ENCODE results near the gene CMC1.

DNA sequence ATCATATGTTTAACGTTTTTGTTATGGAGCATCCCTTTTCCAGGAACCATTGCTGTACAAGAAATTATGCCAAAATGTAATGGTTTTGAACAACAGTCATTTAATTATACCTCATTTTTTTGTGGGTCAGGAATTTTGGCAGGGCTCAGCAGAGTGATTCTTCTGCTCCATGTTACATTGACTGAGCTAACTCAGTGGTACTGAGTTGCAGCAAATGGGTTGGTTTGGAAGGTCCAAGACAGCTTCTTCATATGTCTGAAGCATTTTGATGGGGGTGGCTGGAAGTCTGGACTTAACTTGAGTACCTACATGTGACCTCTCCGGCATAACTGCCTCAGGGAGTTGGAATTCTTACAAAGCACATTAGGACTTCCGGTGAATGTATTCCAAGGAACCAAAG, 26.0 kb upstream of the CMC1 start:
- TF ChIP-seq, protein P1, sequence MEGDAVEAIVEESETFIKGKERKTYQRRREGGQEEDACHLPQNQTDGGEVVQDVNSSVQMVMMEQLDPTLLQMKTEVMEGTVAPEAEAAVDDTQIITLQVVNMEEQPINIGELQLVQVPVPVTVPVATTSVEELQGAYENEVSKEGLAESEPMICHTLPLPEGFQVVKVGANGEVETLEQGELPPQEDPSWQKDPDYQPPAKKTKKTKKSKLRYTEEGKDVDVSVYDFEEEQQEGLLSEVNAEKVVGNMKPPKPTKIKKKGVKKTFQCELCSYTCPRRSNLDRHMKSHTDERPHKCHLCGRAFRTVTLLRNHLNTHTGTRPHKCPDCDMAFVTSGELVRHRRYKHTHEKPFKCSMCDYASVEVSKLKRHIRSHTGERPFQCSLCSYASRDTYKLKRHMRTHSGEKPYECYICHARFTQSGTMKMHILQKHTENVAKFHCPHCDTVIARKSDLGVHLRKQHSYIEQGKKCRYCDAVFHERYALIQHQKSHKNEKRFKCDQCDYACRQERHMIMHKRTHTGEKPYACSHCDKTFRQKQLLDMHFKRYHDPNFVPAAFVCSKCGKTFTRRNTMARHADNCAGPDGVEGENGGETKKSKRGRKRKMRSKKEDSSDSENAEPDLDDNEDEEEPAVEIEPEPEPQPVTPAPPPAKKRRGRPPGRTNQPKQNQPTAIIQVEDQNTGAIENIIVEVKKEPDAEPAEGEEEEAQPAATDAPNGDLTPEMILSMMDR (IDR thresholded peaks at IDR 0.05), result no peak
- no peak for TF ChIP-seq POLR2A (IDR thresholded peaks at IDR 0.05)

Measured in Peyer's patch (tissue), 4 donors.